Fibroblast of the aortic adventitia (primary cell): Measurements from ENCODE around the gene GBA2. TPM values are rescaled to one million over a fixed set of nuclear protein-coding genes. Genes with fewer than 3 reads are reported as not detected.

ENCODE experiments used
- DNase-seq: peaks from one replicate; pipeline ENCODE4 v3.0.0-alpha.2; 2010; ENCODE audit warnings: low read depth
- H3K4me3 ChIP-seq: 2 replicates; pipeline ENCODE4 v1.5.1; 2011; ENCODE audit warnings: low read depth, mild to moderate bottlenecking, control low read depth, low read length, moderate library complexity
- CTCF ChIP-seq: IDR thresholded peaks from 2 replicates; pipeline ENCODE4 v1.5.1; 2011; ENCODE audit warnings: mild to moderate bottlenecking, low read length, control low read depth, inconsistent platforms; ENCODE audit not compliant: insufficient read depth
- total RNA-seq: library from RNA; depleted of rRNA; stranded (reverse); fragments of >200 nt; gene quantifications from 2 replicates; pipeline ENCODE4 v1.2.3, GENCODE V29; 2012; ENCODE audit warnings: low replicate concordance

Gene GBA2
- total RNA-seq, 1 donor = 25.5 TPM

- no peak for TF ChIP-seq CTCF
- peak overlapping the region; percentile 79 for H3K4me3 ChIP-seq
- DNase-seq = peak; percentile 71
Observed at GRCh38 chr9:35690614-35691333, 58.3 kb downstream of the GBA2 start.

GRCh38 chr9:35690294-35690613, 58.8 kb downstream of the GBA2 start:
- peak; percentile 44 for DNase-seq
- no peak for TF ChIP-seq CTCF
- H3K4me3 ChIP-seq = peak overlapping the region; percentile 79

- peak; percentile 68 for DNase-seq
- H3K4me3 ChIP-seq = peak within 1 kb of the TSS; percentile 79
- TF ChIP-seq CTCF = no peak
Observed at GRCh38 chr9:35689542-35690293, 59.3 kb downstream of the GBA2 start, which contains the start of gene TPM2. Gene TPM2 (minus strand): TSS chr9:35689925. CDS start chr9:35689817, 108 bp downstream.

- H3K4me3 ChIP-seq = peak overlapping the region; percentile 79
- TF ChIP-seq CTCF = no peak
- DNase-seq = peak; percentile 84
Observed at GRCh38 chr9:35688558-35689541, 60.2 kb downstream of the GBA2 start.

GRCh38 chr9:35687972-35688557, 61.0 kb downstream of the GBA2 start:
- TF ChIP-seq CTCF = no peak
- DNase-seq = no peak
- H3K4me3 ChIP-seq = peak overlapping the region; percentile 79

- peak overlapping the region; percentile 79 for H3K4me3 ChIP-seq
- DNase-seq = no peak
- TF ChIP-seq CTCF = no peak
Observed at GRCh38 chr9:35687306-35687705, 61.7 kb downstream of the GBA2 start.
